Cardiac fibroblast (primary cell): ENCODE measurements around the gene POC1A.

ENCODE experiments used
- DNase-seq, 2 donors: peaks; one replicate each; pipeline versions ENCODE4 v3.0.0 to v3.0.0-alpha.2; 2010; ENCODE audit warnings: low read depth in 2 of 2
- H3K4me3 ChIP-seq, 2 donors: replicated peaks in 1 of 2; 1 replicate in 1 of 2; 2 replicates in 1 of 2; pipeline ENCODE4 v1.5.1; 2011; ENCODE audit warnings: low read depth in 2 of 2, low read length in 2 of 2, mild to moderate bottlenecking in 2 of 2, moderate library complexity in 1 of 2
- TF ChIP-seq, protein P1 (sequence below): IDR thresholded peaks from one replicate; pipeline ENCODE4 v1.5.1; 2011; ENCODE audit warnings: low read depth, mild to moderate bottlenecking, low read length, inconsistent platforms

POC1A gene

DNA sequence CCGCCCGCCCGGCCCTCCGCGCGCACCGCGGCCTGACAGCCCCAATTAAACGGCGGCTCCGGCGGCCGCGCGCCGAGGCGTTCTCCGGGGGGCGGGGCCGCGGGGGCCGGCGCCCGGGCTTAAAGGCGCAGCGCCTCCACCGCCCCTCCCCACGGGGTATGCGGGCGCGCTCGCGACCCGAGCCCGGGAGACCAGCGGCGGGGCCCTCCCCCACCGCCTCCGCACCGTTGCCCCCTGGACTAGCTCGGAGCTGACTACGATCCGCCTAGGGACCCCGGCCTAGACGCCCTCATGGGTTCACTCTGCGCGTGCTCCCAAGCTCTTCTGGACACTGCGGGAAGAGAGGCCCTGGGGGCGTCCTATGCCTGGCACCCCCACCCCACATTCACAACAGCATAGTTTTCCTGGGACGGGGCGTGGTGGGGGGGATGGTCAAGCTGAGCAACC lies 97.7 kb downstream of the POC1A start, which contains the start of gene DUSP7:
TSS of gene DUSP7 (minus strand) at position 51 of the 447 bp plus-strand sequence. CDS start 205 bp downstream, outside the sequence.
- H3K4me3 ChIP-seq = peak within 1 kb of the TSS; percentile 67 to 82
- TF ChIP-seq, protein P1, sequence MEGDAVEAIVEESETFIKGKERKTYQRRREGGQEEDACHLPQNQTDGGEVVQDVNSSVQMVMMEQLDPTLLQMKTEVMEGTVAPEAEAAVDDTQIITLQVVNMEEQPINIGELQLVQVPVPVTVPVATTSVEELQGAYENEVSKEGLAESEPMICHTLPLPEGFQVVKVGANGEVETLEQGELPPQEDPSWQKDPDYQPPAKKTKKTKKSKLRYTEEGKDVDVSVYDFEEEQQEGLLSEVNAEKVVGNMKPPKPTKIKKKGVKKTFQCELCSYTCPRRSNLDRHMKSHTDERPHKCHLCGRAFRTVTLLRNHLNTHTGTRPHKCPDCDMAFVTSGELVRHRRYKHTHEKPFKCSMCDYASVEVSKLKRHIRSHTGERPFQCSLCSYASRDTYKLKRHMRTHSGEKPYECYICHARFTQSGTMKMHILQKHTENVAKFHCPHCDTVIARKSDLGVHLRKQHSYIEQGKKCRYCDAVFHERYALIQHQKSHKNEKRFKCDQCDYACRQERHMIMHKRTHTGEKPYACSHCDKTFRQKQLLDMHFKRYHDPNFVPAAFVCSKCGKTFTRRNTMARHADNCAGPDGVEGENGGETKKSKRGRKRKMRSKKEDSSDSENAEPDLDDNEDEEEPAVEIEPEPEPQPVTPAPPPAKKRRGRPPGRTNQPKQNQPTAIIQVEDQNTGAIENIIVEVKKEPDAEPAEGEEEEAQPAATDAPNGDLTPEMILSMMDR = no peak
- peak; percentile 61 to 69 for DNase-seq

DNA sequence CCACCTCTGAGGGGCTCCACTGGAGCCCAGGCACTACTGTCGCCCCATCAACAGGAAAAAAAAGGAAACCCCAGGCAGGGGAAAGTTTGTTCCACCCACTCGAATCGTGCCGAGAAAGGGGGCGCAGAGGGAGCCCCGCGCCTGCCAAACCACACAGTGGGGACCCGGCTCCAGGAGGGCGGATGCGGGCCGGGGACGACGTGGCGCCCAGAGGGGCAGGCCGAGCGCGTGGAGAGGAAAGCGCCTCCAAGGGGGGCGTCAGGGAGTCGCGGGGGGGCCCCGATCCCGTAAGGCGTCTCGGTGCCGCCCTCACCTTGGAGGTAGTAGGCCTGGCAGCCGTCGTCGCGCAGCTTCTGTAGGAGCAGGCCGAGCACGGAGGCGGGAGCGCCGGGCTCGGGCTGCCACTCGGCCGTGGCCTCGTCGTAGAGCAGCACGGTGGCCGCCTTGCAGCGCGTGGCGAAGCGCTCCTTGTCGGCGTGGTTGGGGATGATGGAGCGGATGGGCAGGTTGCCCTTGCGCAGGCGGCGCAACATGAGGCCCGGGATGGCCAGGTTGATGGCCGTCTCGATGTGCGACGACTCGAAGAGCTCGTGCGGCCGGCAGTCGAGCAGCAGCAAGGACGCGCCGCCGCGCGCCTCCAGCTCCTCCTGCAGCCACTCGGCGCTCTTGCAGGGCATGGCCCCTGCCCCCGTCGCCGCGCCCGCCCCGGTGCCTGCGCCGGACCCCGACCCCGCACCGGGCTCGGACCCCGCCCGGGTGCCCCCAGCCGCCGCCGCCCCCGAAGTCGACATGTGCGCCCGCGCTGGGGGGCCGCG lies 98.5 kb downstream of the POC1A start:
- TF ChIP-seq, protein P1 = no peak
- DNase-seq = peak; percentile 57 to 58
- H3K4me3 ChIP-seq = peak overlapping the region; percentile 67 to 82

DNA sequence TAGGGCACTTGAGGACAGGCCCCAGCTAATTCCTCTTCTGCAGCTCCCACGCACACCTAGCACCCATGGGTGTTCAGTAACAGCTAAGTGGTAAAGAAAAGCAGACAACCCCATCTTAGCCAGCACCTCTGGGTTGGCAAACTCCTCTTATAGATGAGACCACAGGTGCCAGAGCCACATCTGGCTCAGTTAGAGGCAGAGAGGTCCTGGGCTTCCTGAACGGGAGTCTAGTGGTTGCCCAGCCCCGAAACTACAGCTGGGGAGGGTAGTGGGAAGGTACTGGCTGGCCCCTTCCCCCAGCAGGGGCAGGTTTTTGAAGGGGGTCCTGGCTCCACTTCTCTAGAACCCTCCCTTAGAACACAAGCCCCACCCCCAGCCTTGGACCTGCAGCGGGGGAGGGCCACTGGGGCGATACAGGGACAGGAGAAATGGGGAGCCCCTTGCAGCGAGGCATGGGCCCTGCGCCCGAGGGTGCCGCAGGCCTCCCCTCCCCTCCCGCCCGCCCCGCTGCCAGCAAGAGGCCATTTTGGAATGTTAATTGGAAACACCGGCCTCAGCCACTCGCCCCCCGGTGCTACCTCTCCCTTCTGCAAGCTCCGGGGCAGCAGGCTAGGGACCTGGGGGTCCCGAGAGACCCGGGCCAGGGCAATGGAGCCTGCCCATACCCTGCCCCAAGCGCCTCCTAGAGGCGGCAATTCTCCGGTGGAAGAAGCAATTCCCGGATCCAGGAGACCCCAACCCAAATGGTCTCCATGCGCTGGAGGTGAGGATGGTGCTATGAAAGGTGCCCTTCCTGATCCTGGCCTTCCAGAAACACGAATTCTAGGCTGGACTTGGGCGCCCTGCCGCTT lies 99.3 kb downstream of the POC1A start:
- TF ChIP-seq, protein P1 = peak; percentile 42
- H3K4me3 ChIP-seq = peak overlapping the region; percentile 67 to 82
- DNase-seq = no peak

DNA sequence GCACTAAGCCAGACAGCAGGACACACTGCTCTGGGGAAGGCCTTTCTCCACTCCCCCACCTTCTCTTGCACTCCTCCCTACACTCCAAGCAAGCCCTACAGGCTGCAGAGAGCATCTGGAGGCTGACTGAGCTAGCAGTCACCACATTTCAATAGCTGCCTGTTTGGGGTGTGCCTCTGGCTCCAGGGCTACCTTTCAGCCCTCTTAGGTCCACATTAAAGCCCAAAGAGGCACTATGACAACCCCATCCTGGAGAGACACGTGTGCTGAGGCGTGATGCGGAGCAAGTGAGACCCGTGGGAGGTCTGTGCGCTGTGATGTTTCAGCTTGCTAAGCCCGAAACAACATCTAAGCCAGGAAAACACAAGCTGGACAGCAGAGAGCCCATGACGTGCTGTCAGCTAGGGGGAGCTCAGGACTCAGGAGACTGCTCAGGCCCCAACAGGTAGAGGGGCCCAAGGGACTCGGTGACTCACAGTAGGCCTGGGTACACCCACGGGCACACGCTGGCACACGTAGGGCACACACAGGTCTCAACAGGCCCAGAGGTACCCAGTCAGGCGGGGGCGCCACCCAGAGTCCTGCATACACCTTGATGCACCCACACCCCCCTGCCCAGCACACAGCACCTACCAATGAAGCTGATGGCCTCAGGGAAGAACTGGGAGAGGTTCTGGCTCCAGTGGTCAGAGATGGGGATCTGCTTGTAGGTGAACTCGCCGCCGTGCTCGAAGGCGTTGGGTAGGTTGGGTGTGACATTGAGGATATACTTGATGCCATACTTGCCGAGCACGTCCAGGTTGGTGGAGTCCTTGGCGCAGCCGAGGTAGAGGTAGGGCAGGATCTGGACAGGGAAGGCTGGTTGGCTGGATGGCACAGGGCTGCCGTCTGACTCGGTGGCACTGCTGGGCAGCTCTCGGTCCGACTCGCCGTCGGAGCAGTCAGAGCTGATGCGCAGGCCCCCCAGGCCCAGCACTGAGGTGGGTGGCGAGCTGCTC lies 100.6 kb downstream of the POC1A start:
- peak; percentile 33 to 61 for DNase-seq
- TF ChIP-seq, protein P1 = peak; percentile 34
- peak overlapping the region; percentile 25 to 67 for H3K4me3 ChIP-seq

DNA sequence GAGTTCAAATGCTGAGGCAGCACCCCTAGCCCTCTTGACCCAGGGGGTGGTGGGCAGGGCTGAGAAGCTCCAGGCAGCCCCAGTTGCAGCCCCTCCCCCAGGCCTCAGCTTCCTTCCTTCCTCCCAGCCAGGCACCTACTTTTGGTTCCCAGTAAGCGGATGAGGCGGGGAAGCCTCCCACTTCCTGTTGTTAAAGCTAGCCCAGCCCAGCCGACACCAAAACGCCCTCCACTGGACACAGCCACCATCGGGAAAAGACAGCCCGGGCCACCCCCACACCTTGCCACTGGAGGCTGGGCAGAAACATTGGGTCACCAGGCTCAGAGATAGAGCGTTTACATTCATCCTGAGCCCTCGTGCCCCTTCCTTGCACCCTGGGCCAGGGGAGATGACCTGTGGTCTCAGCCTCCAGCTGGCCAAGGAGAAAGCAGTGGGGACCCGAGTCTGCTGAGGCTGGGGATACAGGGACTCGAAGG lies 101.4 kb downstream of the POC1A start:
- TF ChIP-seq, protein P1 = peak; percentile 57
- DNase-seq = peak; percentile 84 to 86
- H3K4me3 ChIP-seq = peak overlapping the region; percentile 25 to 38
